Cardiac muscle cell (in vitro differentiated cells and primary cell): Measurements from ENCODE around the gene WFDC1. TPM values are rescaled to one million over a fixed set of nuclear protein-coding genes. Genes with fewer than 3 reads are reported as not detected.

Experiments used
- DNase-seq, 2 donors: peaks; one replicate each; pipeline versions ENCODE4 v3.0.0 to v3.0.0-alpha.2; 2010 to 2017; ENCODE audit warnings: low read depth in 1 of 2, low spot score in 1 of 2
- H3K27ac ChIP-seq: fragments of 200-600 bp; sonication (generic); 2 replicates; pipeline ENCODE4 v1.5.1; 2016
- H3K27me3 ChIP-seq: fragments of 200-600 bp; sonication (generic); 2 replicates; pipeline ENCODE4 v1.6.0; 2016; ENCODE audit warnings: control low read depth
- H3K36me3 ChIP-seq: fragments of 200-600 bp; sonication (generic); 2 replicates; pipeline ENCODE4 v1.5.1; 2016; ENCODE audit warnings: control low read depth
- H3K4me1 ChIP-seq: fragments of 200-600 bp; sonication (generic); 2 replicates; pipeline ENCODE4 v1.8.1; 2017; ENCODE audit warnings: low read depth, mild to moderate bottlenecking, mixed run types
- H3K4me3 ChIP-seq: fragments of 200-600 bp; sonication (generic); 2 replicates; pipeline ENCODE4 v1.5.1; 2016; ENCODE audit warnings: mild to moderate bottlenecking
- H3K9me3 ChIP-seq: fragments of 200-600 bp; sonication (generic); 2 replicates; pipeline ENCODE4 v1.5.1; 2017; ENCODE audit warnings: low read depth, mild to moderate bottlenecking, control low read depth
- polyA plus RNA-seq: library from polyadenylated mRNA; unstranded; fragments of >200 nt; fragmentation: Nextera tagmentation; extraction: Ambion mirVana; gene quantifications from 2 replicates; pipeline ENCODE4 v1.2.1, GENCODE V29; 2016
- total RNA-seq: library from RNA; depleted of rRNA; stranded (reverse); fragments of >200 nt; gene quantifications from 2 replicates; pipeline ENCODE4 v1.2.3, GENCODE V29; 2016
- TF ChIP-seq, protein P1 (sequence below): IDR thresholded peaks from 2 replicates; pipeline ENCODE4 v1.5.1; 2012; ENCODE audit warnings: low read depth, mild to moderate bottlenecking, low read length

Gene WFDC1
- total and polyA plus RNA-seq, 2 experiments from 2014 or later = 18.5 to 22.2 TPM

DNA sequence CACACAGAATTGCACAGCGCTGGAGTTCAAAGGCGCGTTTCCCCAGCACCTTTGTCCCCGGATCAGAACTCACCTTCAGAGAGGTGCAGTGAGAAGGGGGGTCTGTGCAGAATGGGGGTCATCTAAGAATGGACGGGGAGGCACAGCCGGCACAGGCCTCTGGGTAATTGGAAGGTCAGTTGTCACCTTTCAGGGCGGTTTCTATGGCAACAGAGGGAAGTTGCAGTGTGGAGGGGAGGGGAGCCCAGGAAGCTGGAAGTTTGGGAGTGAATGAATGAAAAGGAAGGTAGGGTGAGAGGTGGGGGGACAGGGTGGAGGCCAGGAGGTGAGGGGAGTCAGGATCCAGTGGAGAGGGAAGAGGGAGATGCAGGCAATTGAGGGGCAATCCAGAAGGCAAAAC is 42.5 kb upstream of the WFDC1 start:
- peaks cover 3% of the 10 kb centered on the region for H3K27me3 ChIP-seq
- TF ChIP-seq, protein P1, sequence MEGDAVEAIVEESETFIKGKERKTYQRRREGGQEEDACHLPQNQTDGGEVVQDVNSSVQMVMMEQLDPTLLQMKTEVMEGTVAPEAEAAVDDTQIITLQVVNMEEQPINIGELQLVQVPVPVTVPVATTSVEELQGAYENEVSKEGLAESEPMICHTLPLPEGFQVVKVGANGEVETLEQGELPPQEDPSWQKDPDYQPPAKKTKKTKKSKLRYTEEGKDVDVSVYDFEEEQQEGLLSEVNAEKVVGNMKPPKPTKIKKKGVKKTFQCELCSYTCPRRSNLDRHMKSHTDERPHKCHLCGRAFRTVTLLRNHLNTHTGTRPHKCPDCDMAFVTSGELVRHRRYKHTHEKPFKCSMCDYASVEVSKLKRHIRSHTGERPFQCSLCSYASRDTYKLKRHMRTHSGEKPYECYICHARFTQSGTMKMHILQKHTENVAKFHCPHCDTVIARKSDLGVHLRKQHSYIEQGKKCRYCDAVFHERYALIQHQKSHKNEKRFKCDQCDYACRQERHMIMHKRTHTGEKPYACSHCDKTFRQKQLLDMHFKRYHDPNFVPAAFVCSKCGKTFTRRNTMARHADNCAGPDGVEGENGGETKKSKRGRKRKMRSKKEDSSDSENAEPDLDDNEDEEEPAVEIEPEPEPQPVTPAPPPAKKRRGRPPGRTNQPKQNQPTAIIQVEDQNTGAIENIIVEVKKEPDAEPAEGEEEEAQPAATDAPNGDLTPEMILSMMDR = no peak
- no peaks in the 10 kb centered on the region for H3K36me3 ChIP-seq
- H3K9me3 ChIP-seq = no peaks in the 10 kb centered on the region
- H3K4me1 ChIP-seq = no peaks in the 10 kb centered on the region
- no peak overlapping the region for H3K4me3 ChIP-seq
- no peak for DNase-seq
- H3K27ac ChIP-seq = no peak overlapping the region

DNA sequence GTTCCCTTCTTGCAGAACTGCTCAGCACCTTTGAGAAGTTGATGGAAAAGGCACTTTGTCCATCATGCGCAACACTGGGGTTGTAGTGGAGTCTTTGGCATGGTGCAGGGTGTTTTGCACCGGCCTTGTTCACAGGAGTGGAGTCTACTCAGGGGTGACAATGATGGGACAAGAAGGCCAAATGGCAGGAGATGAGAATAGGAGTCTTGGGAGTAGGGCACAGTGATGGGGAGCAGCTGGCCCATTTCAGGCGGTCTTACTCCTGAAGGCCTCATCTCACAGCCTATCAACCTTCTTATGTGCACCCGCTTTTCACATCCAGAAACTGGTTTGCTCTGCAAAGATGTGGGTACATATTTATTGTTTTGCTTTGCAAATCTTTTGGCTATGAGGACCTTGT is 41.5 kb upstream of the WFDC1 start:
- no peak overlapping the region for H3K27ac ChIP-seq

DNA sequence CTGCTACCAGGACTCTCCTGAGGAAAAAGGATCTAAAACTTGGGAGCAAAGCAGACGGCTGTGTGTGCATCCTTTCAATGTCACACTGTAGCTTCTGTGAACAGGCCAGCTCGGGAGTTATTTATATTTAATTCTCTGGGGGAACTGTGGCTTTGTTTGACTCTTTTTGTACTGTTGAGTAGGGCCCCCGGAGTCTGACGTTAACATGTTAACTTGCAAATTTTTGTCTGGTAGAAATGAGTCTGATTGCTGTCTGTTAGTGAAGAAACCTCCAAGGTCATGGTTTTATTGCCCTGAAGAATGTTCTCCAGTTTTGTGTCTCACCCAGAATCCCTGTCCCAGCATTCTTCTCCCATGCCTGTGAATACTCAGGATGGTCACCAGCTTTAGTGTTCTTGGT is 40.6 kb upstream of the WFDC1 start:
- H3K4me3 ChIP-seq = no peak overlapping the region
- no peak overlapping the region for H3K27ac ChIP-seq
- H3K4me1 ChIP-seq = no peaks in the 10 kb centered on the region
- no peak for DNase-seq
- H3K36me3 ChIP-seq = no peaks in the 10 kb centered on the region
- no peaks in the 10 kb centered on the region for H3K9me3 ChIP-seq
- peaks cover 3% of the 10 kb centered on the region for H3K27me3 ChIP-seq
- TF ChIP-seq, protein P1 = no peak

More for the DNA sequence above, 41.5 kb upstream of the WFDC1 start:
- Histone ChIP-seq H3K9me3 (no peaks in the 10 kb centered on the region), H3K36me3 (no peaks in the 10 kb centered on the region), H3K27me3 (peaks cover 3% of the 10 kb centered on the region), H3K4me3 (no peak overlapping the region), H3K4me1 (no peaks in the 10 kb centered on the region)
- TF ChIP-seq, protein P1 = no peak
- DNase-seq = no peak

DNA sequence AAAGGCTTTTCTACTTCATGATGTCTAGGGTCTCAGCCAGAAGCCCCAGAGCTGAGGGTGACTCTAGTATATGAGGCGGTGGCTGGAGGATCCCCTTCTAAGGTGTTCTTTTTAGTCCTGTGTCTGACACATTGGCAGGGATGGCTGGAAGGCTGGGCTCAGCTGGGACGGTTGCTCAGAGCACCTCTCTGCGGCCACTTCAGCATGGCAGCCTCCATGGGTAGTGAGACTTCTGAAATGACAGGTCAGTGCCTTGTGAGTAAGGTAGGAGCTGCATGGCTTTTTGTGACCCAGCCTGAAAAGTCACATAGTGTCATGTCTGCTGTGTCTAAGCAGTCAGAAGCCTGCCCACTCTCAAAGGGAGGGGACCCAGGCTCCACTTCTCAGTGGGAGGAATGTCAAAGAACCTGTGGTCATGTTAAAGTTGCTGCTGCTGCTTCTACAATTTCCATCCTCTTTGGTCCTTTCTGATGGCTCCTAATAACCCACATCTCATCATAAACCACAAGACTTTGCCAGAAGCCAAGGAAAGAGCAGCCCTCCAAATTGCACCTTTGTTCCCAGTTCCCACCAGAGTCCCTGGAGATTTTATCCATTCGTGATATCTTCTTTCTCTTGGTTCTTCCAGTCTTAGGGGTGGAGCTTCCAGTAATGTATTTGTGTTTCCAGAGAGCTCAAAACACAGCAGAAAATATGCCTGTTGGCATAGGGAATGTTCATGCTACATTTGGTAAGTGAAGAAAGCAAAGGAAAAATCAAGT is 39.4 kb upstream of the WFDC1 start:
- no peaks in the 10 kb centered on the region for H3K36me3 ChIP-seq
- H3K4me3 ChIP-seq = no peak overlapping the region
- H3K4me1 ChIP-seq = no peaks in the 10 kb centered on the region
- DNase-seq = no peak
- H3K27ac ChIP-seq = no peak overlapping the region
- peaks cover 3% of the 10 kb centered on the region for H3K27me3 ChIP-seq
- H3K9me3 ChIP-seq = no peaks in the 10 kb centered on the region
- TF ChIP-seq, protein P1 = no peak

DNA sequence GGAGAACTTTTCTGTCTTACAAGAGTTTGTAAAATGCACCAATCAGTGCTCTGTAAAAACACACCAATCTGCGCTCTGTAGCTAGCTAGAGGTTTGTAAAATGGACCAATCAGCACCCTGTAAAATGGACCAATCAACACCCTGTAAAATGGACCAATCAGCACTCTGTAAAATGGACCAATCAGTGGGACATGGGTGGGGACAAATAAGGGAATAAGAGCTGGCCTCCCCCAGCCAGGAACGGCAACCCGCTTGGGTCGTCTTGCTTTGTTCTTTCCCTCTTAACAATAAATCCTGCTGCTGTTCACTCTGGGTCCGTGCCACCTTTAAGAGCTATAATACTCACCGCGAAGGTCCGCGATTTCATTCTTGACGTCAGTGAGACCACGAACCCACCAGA is 36.4 kb upstream of the WFDC1 start:
- Histone ChIP-seq H3K27ac (no peak overlapping the region), H3K4me1 (no peaks in the 10 kb centered on the region), H3K9me3 (no peaks in the 10 kb centered on the region), H3K4me3 (no peak overlapping the region), H3K27me3 (peaks cover 7% of the 10 kb centered on the region), H3K36me3 (no peaks in the 10 kb centered on the region)
- DNase-seq = no peak
- TF ChIP-seq, protein P1 = no peak
